Mesodermal cell (in vitro differentiated cells): ENCODE data around the gene SLC16A1.

Experiments
- H3K27ac ChIP-seq: 2 replicates; pipeline ENCODE4 v1.7.0; 2013; ENCODE audit warnings: mild to moderate bottlenecking, low read depth, low read length, moderate library complexity; ENCODE audit not compliant: severe bottlenecking
- H3K36me3 ChIP-seq: 2 replicates; pipeline ENCODE4 v1.7.1; 2013; ENCODE audit warnings: mild to moderate bottlenecking, low read length, moderate library complexity; ENCODE audit not compliant: control insufficient read depth, insufficient read depth
- H3K4me1 ChIP-seq: one replicate; pipeline ENCODE4 v1.7.1; 2013; ENCODE audit warnings: mild to moderate bottlenecking, low read length; ENCODE audit not compliant: insufficient read depth, control insufficient read depth, poor library complexity, severe bottlenecking
- H3K4me3 ChIP-seq: 2 replicates; pipeline ENCODE4 v1.7.0; 2013; ENCODE audit warnings: low read length, control low read depth, mild to moderate bottlenecking; ENCODE audit not compliant: insufficient read depth, poor library complexity, severe bottlenecking; ENCODE audit errors: extremely low read depth
- H3K9me3 ChIP-seq: 2 replicates; pipeline ENCODE4 v1.7.1; 2013; ENCODE audit warnings: mild to moderate bottlenecking, low read length, moderate library complexity; ENCODE audit not compliant: control insufficient read depth
- WGBS, 2 experiments: methylation state at CpG; one replicate each; pipeline ENCODE4 v1.1.5; 2013; ENCODE audit warnings: missing lambda C conversion rate in 2 of 2; ENCODE audit not compliant: insufficient coverage in 2 of 2; 5-methylcytosine and 5-hydroxymethylcytosine counted together

Gene SLC16A1

DNA sequence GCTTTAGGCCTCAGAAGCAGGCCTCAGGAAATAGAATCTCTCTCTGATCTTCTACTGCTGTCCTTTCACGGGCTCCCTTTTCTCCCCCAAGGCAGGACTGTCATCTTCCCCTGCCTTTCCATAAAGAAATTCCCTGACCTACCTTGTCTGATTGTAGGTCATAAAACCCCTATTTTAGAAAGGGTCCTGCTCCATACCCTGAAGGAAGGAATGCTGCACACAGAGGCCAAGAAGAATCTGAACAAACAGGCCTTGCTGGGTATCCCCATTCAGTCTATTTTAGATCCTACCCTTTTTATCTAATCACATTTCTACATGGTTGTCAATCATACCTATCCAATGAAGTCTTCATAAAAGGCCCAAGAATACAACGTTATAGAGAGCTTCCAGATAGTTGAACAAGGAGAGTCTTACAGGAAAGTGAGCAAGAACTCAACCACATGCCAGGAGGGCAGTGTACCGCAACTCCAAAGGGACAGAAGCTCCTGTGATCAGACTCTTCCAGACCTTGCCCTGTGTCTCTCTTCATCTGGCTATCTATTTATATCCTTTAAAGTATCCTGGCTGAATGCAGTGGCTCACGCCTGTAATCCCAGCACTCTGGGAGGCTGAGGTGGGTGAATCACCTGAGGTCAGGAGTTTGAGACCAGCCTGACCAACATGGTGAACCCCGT lies 93.1 kb downstream of the SLC16A1 start:
- 91 to 96% methylated on average over 3 of the region's 5 CpGs for WGBS, 2 experiments
- Histone ChIP-seq H3K36me3 (no peaks in the 10 kb centered on the region), H3K4me3 (no peak overlapping the region), H3K4me1 (peaks cover 10% of the 10 kb centered on the region), H3K9me3 (no peaks in the 10 kb centered on the region), H3K27ac (no peak overlapping the region)
